NK-92 (cell line): Measurements from ENCODE around the gene DDN.

Experiments used
- DNase-seq: peaks from one replicate; lab custom pipeline; 2025; ENCODE audit not compliant: unreplicated experiment; lab: John Stamatoyannopoulos, UW

Gene DDN

GRCh38 chr12:49031573-49032161 is 32.5 kb upstream of the DDN start:
- DNase-seq, result no peak

DNA sequence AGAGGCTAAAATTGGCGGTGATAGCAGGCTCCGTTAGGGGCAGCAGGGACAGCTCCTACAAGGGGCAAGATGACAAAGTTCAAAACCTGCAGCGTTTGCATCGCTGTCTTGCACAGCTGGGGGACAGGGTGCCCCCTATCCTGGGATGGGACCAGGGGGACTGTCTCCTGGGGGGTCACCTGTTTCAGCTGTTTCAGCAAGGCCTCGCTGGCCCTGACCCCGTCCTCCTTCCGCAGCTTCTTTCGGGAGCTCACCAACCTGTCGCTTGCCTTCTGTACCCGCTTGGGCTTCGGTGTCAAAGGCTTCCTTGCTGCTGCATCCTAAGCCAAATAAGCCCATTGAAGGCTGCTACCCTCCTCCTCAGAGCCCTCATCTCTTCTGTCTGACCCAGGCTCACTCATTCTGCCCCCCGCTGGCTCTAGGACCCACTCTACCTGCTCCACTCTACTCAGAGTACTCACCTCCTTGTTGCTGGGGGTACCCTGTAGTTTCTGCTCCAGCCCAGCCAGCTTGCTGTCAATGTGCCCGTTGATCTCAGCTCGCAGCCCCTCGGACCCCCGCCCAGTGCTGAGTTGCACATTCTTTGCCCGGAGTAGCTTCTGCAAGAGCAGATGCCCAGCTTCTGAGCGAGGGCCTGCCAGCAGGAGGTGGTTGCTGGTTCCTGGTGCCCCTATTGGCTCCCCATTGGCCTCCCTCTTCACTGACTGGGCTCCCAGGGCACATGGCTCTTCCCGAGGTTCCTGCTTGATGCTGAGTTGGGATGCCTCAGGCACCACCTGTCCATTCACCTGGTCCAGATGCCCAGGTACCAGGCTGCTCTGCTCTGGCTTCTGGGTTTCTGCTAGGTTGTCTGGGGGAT is 31.8 kb upstream of the DDN start:
- DNase-seq, result no peak

GRCh38 chr12:49030119-49030518 is 30.9 kb upstream of the DDN start:
- DNase-seq, result no peak

DNA sequence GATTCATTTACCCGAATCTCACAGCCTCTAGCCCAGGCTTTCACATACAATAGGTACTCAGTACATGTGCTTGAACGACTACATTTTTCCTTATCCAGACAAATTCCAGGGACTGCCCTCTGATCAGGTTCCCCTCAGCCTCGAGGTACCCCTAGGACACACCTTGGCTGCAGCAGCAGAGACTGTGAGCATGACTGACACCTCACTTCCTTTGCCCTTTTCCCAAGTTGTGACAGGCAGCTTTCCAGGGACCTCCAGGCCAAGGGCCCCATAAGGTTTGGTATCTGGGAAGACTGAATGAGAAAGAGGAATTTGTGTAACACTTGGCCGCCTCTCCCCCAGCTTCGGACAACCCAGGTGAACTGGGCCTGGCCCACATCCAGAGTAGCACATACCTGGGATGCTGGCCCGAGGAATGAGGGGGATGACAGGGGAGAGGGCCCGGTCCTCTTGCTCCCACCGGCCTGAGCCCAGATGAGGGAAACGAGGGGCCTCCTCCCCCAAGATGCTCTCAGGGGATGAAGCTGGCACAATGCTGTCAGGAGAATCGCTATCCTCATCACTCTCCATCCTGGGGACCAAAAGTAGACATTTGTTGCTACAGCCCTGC is 29.6 kb upstream of the DDN start:
- DNase-seq, result no peak

GRCh38 chr12:49027846-49028555 is 28.8 kb upstream of the DDN start:
- DNase-seq, result no peak

DNA sequence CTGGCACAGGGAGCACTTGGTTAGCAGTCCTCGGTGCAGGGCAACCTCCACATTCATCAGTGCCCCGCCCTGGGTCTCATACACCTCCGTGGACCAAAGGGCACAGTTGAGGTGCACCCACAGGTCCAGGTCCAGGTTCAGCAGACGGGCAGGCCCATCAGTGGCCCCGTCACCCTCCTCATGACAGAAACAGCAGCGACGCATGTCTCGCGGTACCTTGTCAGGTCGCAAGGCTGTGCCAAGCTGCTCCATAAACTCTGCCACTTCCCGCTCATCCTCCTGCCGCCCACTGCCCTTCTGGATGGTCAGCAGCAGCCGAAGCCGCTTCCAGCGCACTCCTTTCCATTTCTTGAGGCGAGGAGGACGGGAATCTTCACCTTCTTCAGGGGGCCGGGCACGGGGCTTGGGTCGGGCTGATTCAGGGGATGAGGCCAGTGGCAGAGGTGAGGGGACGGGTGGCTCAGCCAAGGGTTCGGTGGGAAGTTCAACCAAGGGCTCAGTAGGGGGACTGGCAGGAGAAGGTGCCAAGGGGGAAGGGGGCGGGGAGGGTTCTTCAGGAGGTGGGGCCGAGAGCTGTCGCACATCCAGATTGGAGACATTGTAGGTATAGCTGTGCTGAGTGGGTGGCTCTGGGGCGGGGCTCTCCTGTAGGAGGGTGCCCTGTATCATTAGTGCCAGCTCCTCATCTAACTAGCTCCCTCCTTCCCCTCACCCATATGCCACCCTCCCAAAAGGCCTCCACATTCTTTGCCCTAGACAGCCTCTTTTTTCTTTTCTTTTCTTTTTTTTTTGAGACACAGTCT is 27.7 kb upstream of the DDN start:
- no peak for DNase-seq

DNA sequence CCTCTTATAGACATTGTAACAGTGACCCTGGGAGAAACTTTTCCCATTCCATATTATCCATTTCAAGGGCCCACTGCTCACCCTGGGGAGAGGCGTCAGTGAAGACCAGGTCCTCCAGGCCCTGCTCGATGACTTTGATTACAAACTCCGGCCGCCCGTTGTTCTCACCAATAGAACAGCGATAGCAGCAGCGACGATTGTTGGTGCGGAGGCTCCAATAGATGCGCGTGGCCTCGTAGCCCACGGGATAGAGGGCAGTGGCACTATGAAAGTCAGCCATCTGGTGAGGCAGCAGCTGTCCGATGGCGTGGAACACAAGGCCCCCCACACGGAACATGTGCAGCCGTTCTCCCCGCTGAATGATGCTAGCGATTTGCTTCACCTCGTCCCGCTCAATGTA is 26.9 kb upstream of the DDN start:
- no peak for DNase-seq

DNA sequence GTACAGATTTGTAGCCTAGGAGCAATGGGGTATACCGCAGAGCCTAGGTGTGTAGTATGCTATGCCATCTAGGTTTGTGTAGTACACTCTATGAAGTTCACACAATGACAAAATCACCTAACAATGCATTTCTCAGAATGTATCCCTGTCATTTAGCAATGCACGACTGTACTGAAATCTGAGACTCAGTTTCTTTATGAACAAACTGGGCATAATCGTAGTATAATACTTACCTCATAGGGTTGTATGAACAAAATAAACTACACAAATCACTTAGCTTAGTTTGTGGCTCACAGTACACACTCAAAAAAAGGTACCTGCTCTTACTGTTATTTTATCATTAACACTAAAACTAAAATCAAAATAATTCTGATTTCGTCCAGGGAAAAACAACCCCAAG is 26.3 kb upstream of the DDN start:
- DNase-seq, result no peak

- no peak for DNase-seq
Observed at GRCh38 chr12:49024543-49024942, 25.4 kb upstream of the DDN start.

GRCh38 chr12:49023812-49024211 is 24.6 kb upstream of the DDN start:
- no peak for DNase-seq

- no peak for DNase-seq
Observed at GRCh38 chr12:49022558-49023178, 23.5 kb upstream of the DDN start.

- DNase-seq, result no peak
Observed at GRCh38 chr12:49021292-49021915, 22.2 kb upstream of the DDN start.

DNA sequence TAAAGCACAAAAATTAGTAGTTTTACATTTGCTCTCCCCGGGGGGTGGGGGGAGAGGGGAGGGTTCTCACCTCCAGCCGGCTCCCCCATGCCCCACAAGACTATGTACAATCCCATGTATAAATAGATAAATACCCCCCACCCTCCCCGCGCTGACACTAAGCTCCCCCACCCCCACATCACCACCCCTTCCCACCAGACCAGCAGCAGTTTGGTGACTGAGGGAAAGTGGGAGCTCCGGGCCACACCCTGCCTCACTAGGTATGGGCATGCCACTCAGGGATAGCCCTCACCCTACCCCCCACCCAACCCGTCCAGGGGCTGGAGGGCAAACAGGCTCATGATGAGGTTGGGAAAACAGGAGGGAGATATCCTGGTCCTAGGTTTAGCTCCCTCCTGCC is 21.3 kb upstream of the DDN start:
- no peak for DNase-seq

- DNase-seq, result no peak
Observed at GRCh38 chr12:49019443-49020324, 20.5 kb upstream of the DDN start.

- no peak for DNase-seq
Observed at GRCh38 chr12:49019120-49019430, 19.9 kb upstream of the DDN start.

DNA sequence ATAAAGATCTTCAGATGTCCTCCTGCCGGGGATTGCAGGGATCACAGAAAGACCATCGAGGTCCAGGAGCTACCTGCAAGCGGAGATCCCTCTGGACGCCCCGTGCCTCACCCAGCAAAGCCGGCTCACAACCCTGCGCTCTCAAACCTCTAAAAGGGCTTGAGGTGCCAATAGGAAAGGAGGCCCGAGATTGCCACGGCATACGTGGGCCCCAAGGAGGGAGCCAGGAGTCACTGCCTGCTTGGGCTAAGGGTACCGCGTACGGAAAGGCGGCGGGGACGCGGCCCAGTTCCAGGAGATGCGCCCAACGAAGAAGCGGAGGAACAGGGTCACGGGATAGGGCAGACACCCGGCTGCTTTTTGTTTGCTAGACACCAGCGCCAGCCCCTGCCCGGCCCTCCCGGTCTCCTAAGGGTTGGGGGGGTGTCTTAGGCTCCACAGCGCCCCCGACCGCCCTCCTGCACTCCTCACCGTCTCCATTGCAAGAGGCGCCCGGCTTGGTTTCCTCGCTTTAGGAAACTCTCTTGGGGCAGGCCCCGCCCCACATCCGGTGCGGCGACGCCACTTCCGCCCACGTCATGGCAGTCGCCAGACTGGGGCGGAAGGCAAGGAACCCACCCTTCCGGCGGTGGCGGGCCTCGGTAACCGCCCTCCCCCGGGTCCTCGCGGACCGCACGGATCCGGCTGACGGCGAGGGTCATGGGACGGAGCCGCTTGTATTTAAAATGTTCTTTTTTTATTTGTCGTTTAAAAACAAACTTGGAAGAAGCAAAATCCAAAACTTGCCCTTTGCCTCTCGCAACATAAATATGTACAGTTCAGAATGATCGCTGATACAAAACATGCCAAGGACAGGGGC is 19.3 kb upstream of the DDN start, which contains the start of gene PRKAG1:
Gene PRKAG1, minus strand, starts transcription at position 516 of the 859 bp plus-strand sequence. Its CDS starts 36 bp downstream, at position 480.
- DNase-seq, result peak; percentile 64

DNA sequence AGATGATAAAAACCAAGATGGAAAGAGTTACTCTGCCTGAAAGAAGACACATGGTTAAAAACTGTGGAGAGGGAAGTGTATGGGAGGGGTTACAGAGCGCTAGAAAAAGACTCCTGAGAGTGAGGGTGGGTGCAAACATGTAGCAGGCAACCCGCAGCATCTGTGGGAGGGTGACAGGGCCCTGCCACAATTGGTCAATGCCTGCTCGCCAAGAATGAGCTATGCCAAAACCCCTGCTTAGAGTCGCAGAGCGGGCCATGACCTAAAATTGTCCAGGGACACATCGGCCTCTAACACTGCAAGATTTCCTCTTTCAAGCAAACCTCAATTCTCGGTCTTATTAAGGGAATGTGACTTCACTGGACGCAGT is 18.7 kb upstream of the DDN start:
- DNase-seq, result no peak

GRCh38 chr12:49015196-49015595 is 16.0 kb upstream of the DDN start:
- no peak for DNase-seq
